ENCODE results near the gene ATG9B.

ATG9B gene

DNA sequence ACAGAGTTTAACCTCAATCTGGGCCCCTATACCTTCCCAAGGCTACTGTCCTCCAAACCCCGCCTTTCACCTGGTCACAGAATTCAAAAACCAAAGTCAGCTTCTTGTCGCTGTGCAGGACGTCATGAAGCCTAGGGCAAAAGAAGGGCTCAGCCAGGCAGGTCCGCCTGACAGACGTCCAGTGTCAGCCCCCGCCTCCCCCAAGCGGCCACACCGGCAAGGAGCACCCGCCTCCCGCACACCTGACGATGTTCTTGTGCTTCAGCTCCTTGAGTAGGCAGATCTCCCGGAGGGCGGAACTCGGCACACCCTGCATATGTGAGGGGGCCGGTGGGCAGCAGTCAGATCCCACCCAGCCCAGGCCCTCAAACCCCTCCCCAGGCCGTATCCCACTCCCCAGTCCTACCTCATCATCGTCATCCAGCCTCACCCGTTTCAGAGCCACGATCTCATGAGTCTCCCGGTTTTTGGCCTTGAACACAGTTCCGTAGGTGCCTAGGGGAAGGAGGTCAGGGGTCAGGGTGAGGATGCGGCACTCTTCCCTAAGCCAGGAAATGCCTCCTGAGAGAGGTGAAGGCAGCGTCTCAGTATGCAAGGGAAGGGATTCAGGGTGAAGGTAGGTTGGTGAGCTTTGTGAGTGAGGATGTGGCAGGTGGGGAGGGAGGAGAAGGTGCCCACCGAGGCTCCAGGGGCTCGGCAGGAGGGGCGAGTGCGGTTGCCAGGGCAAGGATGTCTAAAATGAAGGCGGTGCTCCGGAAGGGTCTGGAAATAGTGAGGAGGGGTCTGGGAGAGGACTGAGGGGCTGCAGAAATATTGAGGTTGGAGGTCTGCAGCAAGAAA lies 32.6 kb upstream of the ATG9B start:
- no peak overlapping the region for H2BK15ac ChIP-seq (ENCODE audit: low read depth, poor library complexity, severe bottlenecking)
- peaks cover 32% of the 10 kb centered on the region for H3K4me1 ChIP-seq (ENCODE audit: control insufficient read depth, insufficient read depth, low read depth, low read length)
- peak overlapping the region; percentile 78 for H3K4me2 ChIP-seq (ENCODE audit: low read length, poor library complexity, severe bottlenecking)
- H4K8ac ChIP-seq (ENCODE audit: low read length) = peak overlapping the region; percentile 15
- no peaks in the 10 kb centered on the region for H3K27me3 ChIP-seq (ENCODE audit: control insufficient read depth in 1 of 2, insufficient read depth in 1 of 2, low read length in 2 of 2)
- H3K14ac ChIP-seq (ENCODE audit: low read length in 2 of 2) = no peak overlapping the region
- no peak overlapping the region for H2AFZ ChIP-seq (ENCODE audit: low read depth, low read length)
- H3K23ac ChIP-seq (ENCODE audit: low read length in 2 of 2) = peak overlapping the region in 1 of 2 experiments; percentile 66
- H3K9ac ChIP-seq (ENCODE audit: low read length) = peak overlapping the region; percentile 90
- H2AK5ac ChIP-seq (ENCODE audit: low read length, severe bottlenecking) = no peak overlapping the region
- H3K36me3 ChIP-seq (ENCODE audit: control insufficient read depth in 1 of 2, insufficient read depth in 2 of 2, low read depth in 1 of 2, low read length in 2 of 2) = peaks cover 20 to 40% of the 10 kb centered on the region in 2 experiments
- no peak overlapping the region for H3K18ac ChIP-seq (ENCODE audit: low read depth in 1 of 2, low read length in 2 of 2)
- H3K4ac ChIP-seq (ENCODE audit: low read depth in 1 of 2, low read length in 2 of 2) = no peak overlapping the region
- H3K4me3 ChIP-seq (ENCODE audit: insufficient read depth in 1 of 2, low read depth in 1 of 2, low read length in 2 of 2) = peak overlapping the region; percentile 63 to 96
- H3K79me1 ChIP-seq (replicated peaks; ENCODE audit: low read length, poor library complexity, severe bottlenecking) = peaks cover 15% of the 10 kb centered on the region
- H3K27ac ChIP-seq (ENCODE audit: low read length, poor library complexity, severe bottlenecking) = no peak overlapping the region
- H2BK120ac ChIP-seq (ENCODE audit: low read depth, low read length) = no peak overlapping the region
- 39% methylated on average over 26 of the region's 29 CpGs for WGBS
- no peak for DNase-seq
- H2BK5ac ChIP-seq (ENCODE audit: low read depth, low read length, poor library complexity, severe bottlenecking) = no peak overlapping the region
- no peak overlapping the region for H2BK12ac ChIP-seq (ENCODE audit: low read length in 2 of 2)
- H4K91ac ChIP-seq (ENCODE audit: low read length) = no peak overlapping the region
- H3K9me3 ChIP-seq (ENCODE audit: control insufficient read depth, low read length) = no peaks in the 10 kb centered on the region

DNA sequence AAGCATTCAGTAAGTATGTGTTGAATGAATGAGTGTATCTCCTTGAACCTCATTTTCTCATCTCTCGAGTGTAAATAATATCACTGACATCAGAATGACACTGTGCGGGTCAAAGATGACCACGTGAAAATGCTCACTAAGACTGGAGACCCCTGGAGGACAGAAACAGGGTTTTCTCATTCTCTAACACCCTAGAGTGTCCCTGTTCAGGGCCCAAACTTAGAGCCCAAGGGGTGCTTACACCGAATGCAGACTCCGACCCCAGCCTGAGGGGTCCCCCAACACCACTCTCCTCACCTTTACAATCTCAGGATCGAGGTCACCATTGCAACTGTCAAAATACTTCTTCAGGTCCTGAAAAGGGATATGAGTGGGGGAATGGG lies 32.0 kb upstream of the ATG9B start:
- Histone ChIP-seq H2AFZ (ENCODE audit: low read depth, low read length) (no peak overlapping the region), H3K27me3 (ENCODE audit: control insufficient read depth in 1 of 2, insufficient read depth in 1 of 2, low read length in 2 of 2) (no peaks in the 10 kb centered on the region), H2BK12ac (ENCODE audit: low read length in 2 of 2) (no peak overlapping the region), H3K14ac (ENCODE audit: low read length in 2 of 2) (no peak overlapping the region), H3K18ac (ENCODE audit: low read depth in 1 of 2, low read length in 2 of 2) (no peak overlapping the region), H3K4me2 (ENCODE audit: low read length, poor library complexity, severe bottlenecking) (no peak overlapping the region), H2BK120ac (ENCODE audit: low read depth, low read length) (no peak overlapping the region), H3K9me3 (ENCODE audit: control insufficient read depth, low read length) (no peaks in the 10 kb centered on the region), H3K9ac (ENCODE audit: low read length) (no peak overlapping the region), H3K27ac (ENCODE audit: low read length, poor library complexity, severe bottlenecking) (no peak overlapping the region), H3K4ac (ENCODE audit: low read depth in 1 of 2, low read length in 2 of 2) (no peak overlapping the region), H4K91ac (ENCODE audit: low read length) (no peak overlapping the region), H3K79me1 (replicated peaks; ENCODE audit: low read length, poor library complexity, severe bottlenecking) (peaks cover 15% of the 10 kb centered on the region), H2BK15ac (ENCODE audit: low read depth, poor library complexity, severe bottlenecking) (no peak overlapping the region), H3K4me1 (ENCODE audit: control insufficient read depth, insufficient read depth, low read depth, low read length) (peaks cover 28% of the 10 kb centered on the region), H3K36me3 (ENCODE audit: control insufficient read depth in 1 of 2, insufficient read depth in 2 of 2, low read depth in 1 of 2, low read length in 2 of 2) (peaks cover 19 to 41% of the 10 kb centered on the region in 2 experiments), H4K8ac (ENCODE audit: low read length) (no peak overlapping the region), H3K4me3 (ENCODE audit: insufficient read depth in 1 of 2, low read depth in 1 of 2, low read length in 2 of 2) (no peak overlapping the region), H2AK5ac (ENCODE audit: low read length, severe bottlenecking) (no peak overlapping the region), H3K23ac (ENCODE audit: low read length in 2 of 2) (no peak overlapping the region), H2BK5ac (ENCODE audit: low read depth, low read length, poor library complexity, severe bottlenecking) (no peak overlapping the region)
- WGBS = 83% methylated on average over 5 of the region's 6 CpGs
- no peak for DNase-seq

DNA sequence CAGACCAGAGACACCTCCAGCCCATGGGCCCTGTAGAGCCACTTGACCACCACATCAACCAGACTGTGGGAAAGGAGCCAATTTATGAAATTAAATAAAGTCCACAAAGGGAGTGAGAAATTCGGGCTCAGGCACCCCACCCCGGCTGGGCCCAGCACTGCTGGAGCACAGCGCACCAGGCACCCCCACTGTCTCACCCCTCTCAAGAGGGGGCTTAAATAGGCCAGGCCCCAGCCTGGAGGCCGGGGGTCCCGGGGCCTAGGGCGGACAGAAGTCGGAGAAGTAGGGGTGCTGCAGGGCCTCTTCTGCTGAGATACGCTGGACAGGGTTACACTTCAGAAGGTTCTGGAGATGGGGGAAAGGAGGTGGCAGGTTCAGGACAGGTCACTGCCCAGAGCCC lies 29.5 kb upstream of the ATG9B start:
- H3K23ac ChIP-seq (ENCODE audit: low read length in 2 of 2) = no peak overlapping the region

DNA sequence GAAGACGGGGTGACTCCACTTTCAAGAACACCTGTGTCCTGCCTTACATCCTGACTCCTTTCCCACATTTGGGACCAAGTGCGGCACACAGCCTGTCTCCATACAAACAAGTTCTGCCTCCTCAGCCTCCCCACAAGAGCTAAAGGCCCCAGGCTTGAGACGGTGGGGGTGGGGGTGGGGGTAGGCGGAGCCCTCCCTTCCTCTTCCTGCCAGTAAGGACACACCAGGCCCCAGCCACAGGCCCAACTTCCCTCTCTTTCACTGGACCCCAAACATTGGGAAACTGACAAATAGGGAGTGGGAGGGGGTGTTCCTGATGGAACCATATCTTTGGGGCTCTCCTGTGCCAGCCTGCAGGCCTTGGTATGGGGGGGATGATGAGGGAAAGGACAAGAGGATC lies 28.8 kb upstream of the ATG9B start:
- no peak overlapping the region for H3K4me2 ChIP-seq (ENCODE audit: low read length, poor library complexity, severe bottlenecking)
- no peak overlapping the region for H2BK12ac ChIP-seq (ENCODE audit: low read length in 2 of 2)
- H3K23ac ChIP-seq (ENCODE audit: low read length in 2 of 2) = no peak overlapping the region
- peaks cover 18% of the 10 kb centered on the region for H3K4me1 ChIP-seq (ENCODE audit: control insufficient read depth, insufficient read depth, low read depth, low read length)
- no peaks in the 10 kb centered on the region for H3K9me3 ChIP-seq (ENCODE audit: control insufficient read depth, low read length)
- no peak overlapping the region for H4K8ac ChIP-seq (ENCODE audit: low read length)
- H3K9ac ChIP-seq (ENCODE audit: low read length) = no peak overlapping the region
- H2AK5ac ChIP-seq (ENCODE audit: low read length, severe bottlenecking) = no peak overlapping the region
- H3K4ac ChIP-seq (ENCODE audit: low read depth in 1 of 2, low read length in 2 of 2) = no peak overlapping the region
- H4K91ac ChIP-seq (ENCODE audit: low read length) = no peak overlapping the region
- H2BK5ac ChIP-seq (ENCODE audit: low read depth, low read length, poor library complexity, severe bottlenecking) = no peak overlapping the region
- no peak overlapping the region for H3K4me3 ChIP-seq (ENCODE audit: insufficient read depth in 1 of 2, low read depth in 1 of 2, low read length in 2 of 2)
- H2BK15ac ChIP-seq (ENCODE audit: low read depth, poor library complexity, severe bottlenecking) = no peak overlapping the region
- H2AFZ ChIP-seq (ENCODE audit: low read depth, low read length) = no peak overlapping the region
- no peak overlapping the region for H3K27ac ChIP-seq (ENCODE audit: low read length, poor library complexity, severe bottlenecking)
- H3K79me1 ChIP-seq (replicated peaks; ENCODE audit: low read length, poor library complexity, severe bottlenecking) = peaks cover 15% of the 10 kb centered on the region
- H2BK120ac ChIP-seq (ENCODE audit: low read depth, low read length) = no peak overlapping the region
- H3K27me3 ChIP-seq (ENCODE audit: control insufficient read depth in 1 of 2, insufficient read depth in 1 of 2, low read length in 2 of 2) = peaks cover 8 to 16% of the 10 kb centered on the region in 2 experiments
- no peak for DNase-seq
- H3K36me3 ChIP-seq (ENCODE audit: control insufficient read depth in 1 of 2, insufficient read depth in 2 of 2, low read depth in 1 of 2, low read length in 2 of 2) = peaks cover 19 to 41% of the 10 kb centered on the region in 2 experiments
- WGBS = no CpG with 5 or more reads among the region's 4 CpGs
- H3K18ac ChIP-seq (ENCODE audit: low read depth in 1 of 2, low read length in 2 of 2) = no peak overlapping the region
- no peak overlapping the region for H3K14ac ChIP-seq (ENCODE audit: low read length in 2 of 2)

More for the DNA sequence above, 29.5 kb upstream of the ATG9B start:
- H3K79me1 ChIP-seq (replicated peaks; ENCODE audit: low read length, poor library complexity, severe bottlenecking) = peaks cover 15% of the 10 kb centered on the region
- H4K8ac ChIP-seq (ENCODE audit: low read length) = no peak overlapping the region
- H3K36me3 ChIP-seq (ENCODE audit: control insufficient read depth in 1 of 2, insufficient read depth in 2 of 2, low read depth in 1 of 2, low read length in 2 of 2) = peaks cover 19 to 41% of the 10 kb centered on the region in 2 experiments
- H2BK12ac ChIP-seq (ENCODE audit: low read length in 2 of 2) = no peak overlapping the region
- 97% methylated on average over 8 of the region's 8 CpGs for WGBS
- H2BK15ac ChIP-seq (ENCODE audit: low read depth, poor library complexity, severe bottlenecking) = no peak overlapping the region
- H3K18ac ChIP-seq (ENCODE audit: low read depth in 1 of 2, low read length in 2 of 2) = no peak overlapping the region
- DNase-seq = no peak
- no peak overlapping the region for H3K4ac ChIP-seq (ENCODE audit: low read depth in 1 of 2, low read length in 2 of 2)
- no peaks in the 10 kb centered on the region for H3K9me3 ChIP-seq (ENCODE audit: control insufficient read depth, low read length)
- H3K14ac ChIP-seq (ENCODE audit: low read length in 2 of 2) = no peak overlapping the region
- H3K4me3 ChIP-seq (ENCODE audit: insufficient read depth in 1 of 2, low read depth in 1 of 2, low read length in 2 of 2) = no peak overlapping the region
- no peak overlapping the region for H3K4me2 ChIP-seq (ENCODE audit: low read length, poor library complexity, severe bottlenecking)
- H3K27ac ChIP-seq (ENCODE audit: low read length, poor library complexity, severe bottlenecking) = no peak overlapping the region
- peaks cover 22% of the 10 kb centered on the region for H3K4me1 ChIP-seq (ENCODE audit: control insufficient read depth, insufficient read depth, low read depth, low read length)
- H3K9ac ChIP-seq (ENCODE audit: low read length) = no peak overlapping the region
- H2BK120ac ChIP-seq (ENCODE audit: low read depth, low read length) = no peak overlapping the region
- H2AFZ ChIP-seq (ENCODE audit: low read depth, low read length) = no peak overlapping the region
- H3K27me3 ChIP-seq (ENCODE audit: control insufficient read depth in 1 of 2, insufficient read depth in 1 of 2, low read length in 2 of 2) = peaks cover 8 to 16% of the 10 kb centered on the region in 2 experiments
- H2AK5ac ChIP-seq (ENCODE audit: low read length, severe bottlenecking) = no peak overlapping the region
- H2BK5ac ChIP-seq (ENCODE audit: low read depth, low read length, poor library complexity, severe bottlenecking) = no peak overlapping the region
- no peak overlapping the region for H4K91ac ChIP-seq (ENCODE audit: low read length)
